ENCODE results near the gene TSEN2.

TSEN2 gene

DNA sequence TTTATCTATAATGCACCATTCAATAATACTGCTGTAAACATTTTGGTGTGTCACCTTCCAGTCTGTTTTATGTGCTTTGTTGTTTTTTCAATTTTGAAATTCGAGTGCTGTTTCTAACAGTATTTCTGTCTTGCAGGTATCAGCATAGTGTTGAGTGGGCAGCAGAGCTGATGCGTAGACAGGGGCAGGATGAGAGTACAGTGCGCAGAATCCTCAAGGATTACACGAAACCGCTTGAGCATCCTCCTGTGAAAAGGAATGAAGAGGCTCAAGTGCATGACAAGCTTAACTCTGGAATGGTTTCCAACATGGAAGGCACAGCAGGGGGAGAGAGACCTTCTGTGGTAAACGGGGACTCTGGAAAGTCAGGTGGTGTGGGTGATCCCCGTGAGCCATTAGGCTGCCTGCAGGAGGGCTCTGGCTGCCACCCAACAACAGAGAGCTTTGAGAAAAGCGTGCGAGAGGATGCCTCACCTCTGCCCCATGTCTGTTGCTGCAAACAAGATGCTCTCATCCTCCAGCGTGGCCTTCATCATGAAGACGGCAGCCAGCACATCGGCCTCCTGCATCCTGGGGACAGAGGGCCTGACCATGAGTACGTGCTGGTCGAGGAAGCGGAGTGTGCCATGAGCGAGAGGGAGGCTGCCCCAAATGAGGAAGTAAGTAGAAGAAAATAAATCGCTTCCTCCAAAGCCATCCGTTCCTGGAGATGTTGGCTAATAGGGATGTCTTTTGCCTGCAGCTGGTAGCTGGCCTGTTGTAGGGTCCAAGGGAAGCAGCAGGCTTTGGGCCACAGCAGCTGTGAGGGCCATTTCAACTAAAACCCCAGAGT is 19.1 kb downstream of the TSEN2 start:
- peaks cover 19% of the 10 kb centered on the region for H3K36me3 ChIP-seq (ENCODE audit: control insufficient read depth, insufficient read depth, low read length)
- no peak overlapping the region for H3K9ac ChIP-seq (ENCODE audit: low read length)
- H3K4me3 ChIP-seq (ENCODE audit: low read length), result no peak overlapping the region
- no peak overlapping the region for H3K27ac ChIP-seq (ENCODE audit: low read depth, low read length)
- no peaks in the 10 kb centered on the region for H3K4me1 ChIP-seq (ENCODE audit: control insufficient read depth, insufficient read depth, low read length)
- no peaks in the 10 kb centered on the region for H3K27me3 ChIP-seq (ENCODE audit: control insufficient read depth, insufficient read depth, low read length)

DNA sequence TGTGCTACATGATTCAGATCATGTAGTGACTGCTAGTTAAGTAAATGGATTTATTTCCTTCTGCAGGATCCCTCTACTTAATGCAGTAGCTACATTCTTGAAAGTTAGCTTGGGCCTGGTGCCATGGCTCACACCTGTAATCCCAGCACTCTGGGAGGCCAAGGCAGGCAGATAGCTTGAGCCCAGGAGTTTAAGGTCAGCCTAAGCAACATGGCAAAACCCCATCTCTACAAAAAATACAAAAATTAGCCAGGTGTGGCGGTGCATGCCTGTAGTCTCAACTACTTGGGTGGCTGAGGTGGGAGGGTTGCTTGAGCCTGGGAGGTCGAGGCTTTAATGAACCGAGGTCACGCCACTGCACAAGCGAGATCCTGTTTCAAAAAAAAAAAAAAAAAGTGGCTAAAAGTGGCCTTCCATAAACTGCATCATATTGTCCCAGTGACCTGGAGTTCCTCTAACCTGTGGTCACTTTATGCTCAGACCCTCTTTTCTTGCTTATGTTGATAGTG is 22.0 kb downstream of the TSEN2 start:
- Histone ChIP-seq H3K9ac (ENCODE audit: low read length) (no peak overlapping the region), H3K27ac (ENCODE audit: low read depth, low read length) (no peak overlapping the region), H3K36me3 (ENCODE audit: control insufficient read depth, insufficient read depth, low read length) (peaks cover 9% of the 10 kb centered on the region), H3K4me1 (ENCODE audit: control insufficient read depth, insufficient read depth, low read length) (no peaks in the 10 kb centered on the region), H3K4me3 (ENCODE audit: low read length) (no peak overlapping the region), H3K27me3 (ENCODE audit: control insufficient read depth, insufficient read depth, low read length) (no peaks in the 10 kb centered on the region)

DNA sequence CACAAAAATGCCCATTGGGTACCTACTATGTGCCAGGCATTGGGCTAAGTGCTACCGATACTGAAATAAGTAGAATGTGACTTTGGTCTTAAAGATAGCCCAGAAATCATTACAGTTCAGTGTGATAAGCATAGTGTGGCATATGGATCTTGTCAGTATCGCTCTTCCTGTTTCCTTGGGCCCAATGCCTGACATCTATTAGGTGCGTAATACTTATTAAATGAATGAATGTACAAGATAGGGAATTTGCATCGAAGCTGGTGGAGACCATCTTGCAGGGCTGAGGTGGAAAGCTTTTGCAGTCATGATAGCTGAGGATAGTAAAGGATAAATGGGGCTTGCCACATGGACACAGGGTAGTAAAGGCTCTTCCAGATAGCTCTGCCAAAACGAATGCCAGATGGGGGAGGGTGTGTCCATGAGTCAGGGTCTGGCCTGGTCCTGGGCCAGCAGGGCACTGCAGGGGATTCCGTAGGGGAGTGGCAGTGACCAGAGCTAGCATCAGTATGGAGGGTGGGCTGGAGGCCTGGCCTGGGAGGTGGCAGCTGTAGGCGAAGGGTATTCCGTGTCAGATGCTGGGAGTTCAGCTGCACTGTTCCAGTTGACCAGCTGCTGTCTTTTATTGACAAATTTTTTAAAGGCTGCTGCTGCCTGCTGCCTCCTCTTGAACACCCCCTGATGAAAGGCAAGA is 23.5 kb downstream of the TSEN2 start:
- Histone ChIP-seq H3K27me3 (ENCODE audit: control insufficient read depth, insufficient read depth, low read length) (no peaks in the 10 kb centered on the region), H3K36me3 (ENCODE audit: control insufficient read depth, insufficient read depth, low read length) (peaks cover 9% of the 10 kb centered on the region), H3K4me3 (ENCODE audit: low read length) (no peak overlapping the region), H3K27ac (ENCODE audit: low read depth, low read length) (no peak overlapping the region), H3K9ac (ENCODE audit: low read length) (no peak overlapping the region), H3K4me1 (ENCODE audit: control insufficient read depth, insufficient read depth, low read length) (no peaks in the 10 kb centered on the region)

- Histone ChIP-seq H3K9ac (ENCODE audit: low read length) (no peak overlapping the region), H3K4me1 (ENCODE audit: control insufficient read depth, insufficient read depth, low read length) (no peaks in the 10 kb centered on the region), H3K36me3 (ENCODE audit: control insufficient read depth, insufficient read depth, low read length) (peaks cover 6% of the 10 kb centered on the region), H3K27ac (ENCODE audit: low read depth, low read length) (no peak overlapping the region), H3K4me3 (ENCODE audit: low read length) (no peak overlapping the region), H3K27me3 (ENCODE audit: control insufficient read depth, insufficient read depth, low read length) (no peaks in the 10 kb centered on the region)
Measured at GRCh38 chr3:12508291-12508700, 24.0 kb downstream of the TSEN2 start.

- H3K4me1 ChIP-seq (ENCODE audit: control insufficient read depth, insufficient read depth, low read length), result no peaks in the 10 kb centered on the region
- no peaks in the 10 kb centered on the region for H3K27me3 ChIP-seq (ENCODE audit: control insufficient read depth, insufficient read depth, low read length)
- H3K9ac ChIP-seq (ENCODE audit: low read length), result no peak overlapping the region
- no peak overlapping the region for H3K27ac ChIP-seq (ENCODE audit: low read depth, low read length)
- peaks cover 2% of the 10 kb centered on the region for H3K36me3 ChIP-seq (ENCODE audit: control insufficient read depth, insufficient read depth, low read length)
- H3K4me3 ChIP-seq (ENCODE audit: low read length), result no peak overlapping the region
Measured at GRCh38 chr3:12509466-12509865, 25.2 kb downstream of the TSEN2 start.

GRCh38 chr3:12512534-12513118 is 28.3 kb downstream of the TSEN2 start:
- H3K4me1 ChIP-seq (ENCODE audit: control insufficient read depth, insufficient read depth, low read length), result no peaks in the 10 kb centered on the region
- no peaks in the 10 kb centered on the region for H3K36me3 ChIP-seq (ENCODE audit: control insufficient read depth, insufficient read depth, low read length)
- no peak overlapping the region for H3K4me3 ChIP-seq (ENCODE audit: low read length)

DNA sequence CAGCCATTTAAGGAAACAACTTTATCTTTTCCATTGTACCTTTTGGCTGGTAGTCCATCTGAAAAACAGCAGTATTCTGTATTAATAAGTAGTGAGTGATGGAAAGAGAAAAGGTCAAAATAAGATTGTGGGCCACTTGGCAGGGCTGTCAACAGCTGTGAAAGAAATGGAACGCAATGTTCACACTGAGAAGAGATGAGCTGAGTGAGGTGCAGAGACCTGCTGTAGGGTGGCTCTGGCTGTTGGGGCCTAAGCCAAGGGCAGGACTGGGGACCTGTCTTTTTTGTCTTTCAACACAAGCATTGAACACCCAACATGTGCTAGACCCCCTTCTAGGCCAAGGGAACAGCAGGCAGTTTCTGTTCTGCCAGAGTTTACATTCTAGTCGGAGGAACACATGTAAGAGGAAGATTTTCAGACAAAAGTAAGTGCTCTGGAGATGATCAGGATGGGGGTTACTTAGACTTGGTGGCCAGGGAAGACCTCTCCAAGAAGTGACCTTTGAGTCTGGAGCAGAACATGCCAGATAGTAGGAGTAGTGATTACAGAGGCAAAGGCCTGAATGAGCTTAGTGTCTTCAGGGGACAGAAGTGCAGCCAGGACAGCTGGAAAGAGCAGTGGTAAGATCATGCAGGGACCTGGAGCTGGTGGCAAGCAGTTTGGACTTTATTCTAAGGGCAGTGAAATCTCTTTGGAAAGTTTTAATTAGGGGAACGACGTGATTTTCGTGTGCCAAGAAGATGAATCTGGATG is 29.6 kb downstream of the TSEN2 start:
- no peak overlapping the region for H3K4me3 ChIP-seq (ENCODE audit: low read length)
- H3K9ac ChIP-seq (ENCODE audit: low read length), result no peak overlapping the region
- no peaks in the 10 kb centered on the region for H3K27me3 ChIP-seq (ENCODE audit: control insufficient read depth, insufficient read depth, low read length)
- no peak overlapping the region for H3K27ac ChIP-seq (ENCODE audit: low read depth, low read length)
- no peaks in the 10 kb centered on the region for H3K36me3 ChIP-seq (ENCODE audit: control insufficient read depth, insufficient read depth, low read length)
- H3K4me1 ChIP-seq (ENCODE audit: control insufficient read depth, insufficient read depth, low read length), result no peaks in the 10 kb centered on the region

More at GRCh38 chr3:12512534-12513118, 28.3 kb downstream of the TSEN2 start:
- H3K27ac ChIP-seq (ENCODE audit: low read depth, low read length), result no peak overlapping the region
- no peaks in the 10 kb centered on the region for H3K27me3 ChIP-seq (ENCODE audit: control insufficient read depth, insufficient read depth, low read length)
- H3K9ac ChIP-seq (ENCODE audit: low read length), result no peak overlapping the region

DNA sequence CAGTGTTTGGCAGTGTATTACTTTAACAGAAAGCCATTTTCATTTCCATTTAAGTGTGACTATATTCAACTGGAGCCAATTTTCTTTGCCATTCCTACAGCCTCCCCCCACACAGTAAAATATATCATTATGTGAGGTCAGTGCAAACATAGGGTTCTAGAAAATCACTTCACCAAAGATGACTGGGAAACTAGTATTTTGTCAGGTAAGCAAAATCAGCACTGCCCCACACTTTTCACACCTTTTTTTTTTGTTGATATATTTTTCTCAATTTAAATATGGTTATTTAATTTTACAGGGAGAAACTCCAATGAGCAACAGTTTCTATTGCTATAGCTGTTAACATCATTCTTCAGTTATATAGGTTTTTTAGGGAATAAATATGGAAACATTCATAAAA is 31.4 kb downstream of the TSEN2 start:
- H3K4me3 ChIP-seq (ENCODE audit: low read length), result no peak overlapping the region
- H3K27ac ChIP-seq (ENCODE audit: low read depth, low read length), result no peak overlapping the region
- no peaks in the 10 kb centered on the region for H3K27me3 ChIP-seq (ENCODE audit: control insufficient read depth, insufficient read depth, low read length)
- no peak overlapping the region for H3K9ac ChIP-seq (ENCODE audit: low read length)
- no peaks in the 10 kb centered on the region for H3K36me3 ChIP-seq (ENCODE audit: control insufficient read depth, insufficient read depth, low read length)
- H3K4me1 ChIP-seq (ENCODE audit: control insufficient read depth, insufficient read depth, low read length), result no peaks in the 10 kb centered on the region

- no peak overlapping the region for H3K4me3 ChIP-seq (ENCODE audit: low read length)
- H3K36me3 ChIP-seq (ENCODE audit: control insufficient read depth, insufficient read depth, low read length), result peaks cover 4% of the 10 kb centered on the region
- no peaks in the 10 kb centered on the region for H3K27me3 ChIP-seq (ENCODE audit: control insufficient read depth, insufficient read depth, low read length)
- H3K9ac ChIP-seq (ENCODE audit: low read length), result no peak overlapping the region
- H3K27ac ChIP-seq (ENCODE audit: low read depth, low read length), result no peak overlapping the region
- H3K4me1 ChIP-seq (ENCODE audit: control insufficient read depth, insufficient read depth, low read length), result no peaks in the 10 kb centered on the region
Measured at GRCh38 chr3:12516873-12517272, 32.6 kb downstream of the TSEN2 start.

DNA sequence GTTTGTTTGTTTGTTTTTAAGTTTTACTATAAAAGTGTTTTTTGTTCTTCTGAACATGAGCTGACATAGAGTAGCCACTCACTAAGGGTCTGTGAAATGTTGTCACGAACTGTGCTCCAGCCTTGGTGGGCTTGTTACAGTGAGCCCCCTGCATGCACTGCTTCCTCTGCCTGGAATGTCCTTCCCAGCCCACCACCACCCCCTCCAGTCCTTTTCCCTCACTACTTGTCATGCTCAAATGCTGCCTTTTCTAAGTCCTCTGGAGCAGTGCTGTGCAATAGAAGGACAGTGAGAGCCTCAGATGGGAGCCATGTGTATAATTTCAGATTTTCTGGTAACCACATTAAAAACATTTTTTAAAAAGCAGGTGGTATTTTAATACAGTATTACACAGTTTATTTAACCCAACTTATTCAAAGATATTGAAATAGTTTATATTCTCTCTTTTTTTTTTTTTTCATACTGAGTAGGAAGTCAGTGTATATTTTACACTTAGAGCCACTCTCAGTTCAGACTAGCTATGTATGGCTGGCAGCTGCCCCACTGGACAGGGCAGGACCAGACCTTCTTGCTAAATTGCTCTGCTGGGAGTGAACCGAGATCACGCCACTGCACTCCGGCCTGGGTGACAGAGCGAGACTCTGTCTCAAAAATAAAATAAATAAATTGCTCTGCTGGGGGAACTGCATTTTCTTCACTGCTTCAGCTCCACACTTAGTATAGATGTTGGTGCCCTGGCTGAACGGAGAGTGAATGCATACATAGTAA is 34.2 kb downstream of the TSEN2 start:
- Histone ChIP-seq H3K27me3 (ENCODE audit: control insufficient read depth, insufficient read depth, low read length) (no peaks in the 10 kb centered on the region), H3K4me1 (ENCODE audit: control insufficient read depth, insufficient read depth, low read length) (no peaks in the 10 kb centered on the region), H3K27ac (ENCODE audit: low read depth, low read length) (no peak overlapping the region), H3K4me3 (ENCODE audit: low read length) (no peak overlapping the region), H3K36me3 (ENCODE audit: control insufficient read depth, insufficient read depth, low read length) (peaks cover 4% of the 10 kb centered on the region), H3K9ac (ENCODE audit: low read length) (no peak overlapping the region)

DNA sequence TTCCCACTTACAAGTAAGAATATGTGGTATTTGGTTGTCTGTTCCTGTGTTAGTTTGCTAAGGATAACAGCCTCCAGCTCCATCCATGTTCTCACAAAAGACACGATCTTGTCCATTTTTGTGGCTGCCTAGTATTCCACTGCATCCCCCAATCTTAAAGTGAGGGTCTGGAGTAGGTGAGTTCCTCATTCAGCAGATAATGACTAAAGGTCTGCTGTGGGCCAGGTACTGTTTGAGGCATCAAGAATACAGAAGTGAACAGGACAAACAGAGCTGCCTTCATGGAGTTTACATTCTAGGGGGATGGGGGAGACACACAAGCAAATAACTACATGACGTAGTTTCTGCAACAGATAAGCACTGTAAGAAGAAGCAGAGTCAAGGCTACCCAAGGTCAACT is 36.7 kb downstream of the TSEN2 start:
- Histone ChIP-seq H3K4me1 (ENCODE audit: control insufficient read depth, insufficient read depth, low read length) (no peaks in the 10 kb centered on the region), H3K4me3 (ENCODE audit: low read length) (no peak overlapping the region), H3K9ac (ENCODE audit: low read length) (no peak overlapping the region), H3K27me3 (ENCODE audit: control insufficient read depth, insufficient read depth, low read length) (no peaks in the 10 kb centered on the region), H3K27ac (ENCODE audit: low read depth, low read length) (no peak overlapping the region), H3K36me3 (ENCODE audit: control insufficient read depth, insufficient read depth, low read length) (peaks cover 4% of the 10 kb centered on the region)
